Thoracic aorta (tissue), 2 donors: Measurements from ENCODE around the gene KLHL24. TPM values are rescaled to one million over a fixed set of nuclear protein-coding genes. Genes with fewer than 3 reads are reported as not detected.
"Not testable (repeated sequence)": the region's sequence is repeated elsewhere in the genome, so short reads cannot be mapped to it uniquely, and the experiment has no call there.

Experiments used
- ATAC-seq: fragments of 150-250 bp; one replicate; pipeline ENCODE4 v1.8.0; 2017; ENCODE audit warnings: low read depth; ENCODE audit not compliant: insufficient number of reproducible peaks, low FRiP score
- DNase-seq: peaks from one replicate; pipeline ENCODE4 v3.0.0-alpha.2; 2020; ENCODE audit warnings: low spot score
- H3K27ac ChIP-seq, 2 donors: fragments of 200-600 bp; sonication (generic); 1 replicate in 1 of 2; 2 replicates in 1 of 2; pipeline ENCODE4 v1.5.1; 2016; ENCODE audit warnings: mild to moderate bottlenecking in 2 of 2, moderate library complexity in 2 of 2
- H3K27me3 ChIP-seq: fragments of 200-600 bp; sonication (generic); replicated peaks from 2 replicates; pipeline ENCODE4 v1.6.0; 2016; ENCODE audit warnings: mild to moderate bottlenecking; ENCODE audit not compliant: insufficient read depth
- H3K36me3 ChIP-seq: fragments of 200-600 bp; sonication (generic); one replicate; pipeline ENCODE4 v1.5.1; 2016
- H3K4me1 ChIP-seq, 2 donors: fragments of 200-600 bp; sonication (generic); 1 replicate in 1 of 2; 2 replicates in 1 of 2; pipeline versions ENCODE4 v1.5.1 to v1.6.0; 2016; ENCODE audit warnings: low read depth in 2 of 2, mild to moderate bottlenecking in 1 of 2; ENCODE audit not compliant: control insufficient read depth in 1 of 2
- H3K4me3 ChIP-seq: fragments of 200-600 bp; sonication (generic); 2 replicates; pipeline ENCODE4 v1.5.1; 2016; ENCODE audit warnings: mild to moderate bottlenecking
- H3K9me3 ChIP-seq: fragments of 200-600 bp; sonication (generic); 2 replicates; pipeline ENCODE4 v1.5.1; 2016
- CTCF ChIP-seq: fragments of 200-600 bp; sonication (generic); IDR thresholded peaks from one replicate; pipeline ENCODE4 v1.5.1; 2019; ENCODE audit warnings: antibody characterized with exemption
- total RNA-seq, 2 donors: library from RNA; depleted of rRNA; stranded (reverse); fragments of >200 nt; gene quantifications; one replicate each; pipeline versions ENCODE4 v1.1.0 to v1.2.3, GENCODE V29; 2016

The KLHL24 gene
- total RNA-seq, 2 donors from 2014 or later = 42.6 to 91.7 TPM

- ATAC-seq (no peak), DNase-seq (no peak)
- Histone ChIP-seq H3K27ac (no peak overlapping the region), H3K27me3 (no peaks in the 10 kb centered on the region), H3K4me1 (no peaks in the 10 kb centered on the region), H3K36me3 (no peaks in the 10 kb centered on the region), H3K4me3 (no peak overlapping the region), H3K9me3 (no peaks in the 10 kb centered on the region)
- no peak for TF ChIP-seq CTCF
Observed at GRCh38 chr3:183618542-183618941, 16.9 kb upstream of the KLHL24 start.

GRCh38 chr3:183619010-183619409, 16.4 kb upstream of the KLHL24 start:
- no peak for ATAC-seq
- Histone ChIP-seq H3K9me3 (no peaks in the 10 kb centered on the region), H3K27ac (no peak overlapping the region), H3K36me3 (no peaks in the 10 kb centered on the region), H3K4me3 (no peak overlapping the region), H3K27me3 (no peaks in the 10 kb centered on the region), H3K4me1 (no peaks in the 10 kb centered on the region)
- TF ChIP-seq CTCF = no peak
- DNase-seq = no peak

GRCh38 chr3:183619624-183620251, 15.7 kb upstream of the KLHL24 start:
- no peak for TF ChIP-seq CTCF
- H3K27ac ChIP-seq = no peak overlapping the region
- H3K4me1 ChIP-seq = no peaks in the 10 kb centered on the region
- DNase-seq = no peak
- H3K36me3 ChIP-seq = no peaks in the 10 kb centered on the region
- no peak for ATAC-seq
- no peaks in the 10 kb centered on the region for H3K9me3 ChIP-seq
- no peaks in the 10 kb centered on the region for H3K27me3 ChIP-seq
- H3K4me3 ChIP-seq = no peak overlapping the region

GRCh38 chr3:183620252-183620628, 15.2 kb upstream of the KLHL24 start:
- no peak for ATAC-seq
- TF ChIP-seq CTCF = no peak

GRCh38 chr3:183622473-183622872, 12.9 kb upstream of the KLHL24 start:
- ATAC-seq, DNase-seq, H3K27me3 ChIP-seq, H3K9me3 ChIP-seq, H3K27ac ChIP-seq, H3K4me3 ChIP-seq, H3K36me3 ChIP-seq, H3K4me1 ChIP-seq: not testable (repeated sequence)

More at GRCh38 chr3:183620252-183620628, 15.2 kb upstream of the KLHL24 start:
- Histone ChIP-seq H3K27me3 (no peaks in the 10 kb centered on the region), H3K27ac (no peak overlapping the region), H3K36me3 (no peaks in the 10 kb centered on the region), H3K9me3 (no peaks in the 10 kb centered on the region), H3K4me1 (no peaks in the 10 kb centered on the region), H3K4me3 (no peak overlapping the region)
- DNase-seq = no peak
